CD4-positive, alpha-beta T cell (primary cell): ENCODE results near the gene ANXA4. TPM values are rescaled to one million over a fixed set of nuclear protein-coding genes. Genes with fewer than 3 reads are reported as not detected.

Source experiments
- ATAC-seq: fragments of 200-7000 bp; cut with Tn5 transposase; one replicate; pipeline ENCODE4 v1.10.0; 2022; ENCODE audit warnings: mild to moderate bottlenecking; ENCODE audit not compliant: poor library complexity
- CTCF ChIA-PET: fragments of 350-600 bp; sonication (Branson Sonifier 250); formaldehyde crosslinking; loops from one replicate; lab custom pipeline; 2021; ENCODE audit warnings: antibody characterized with exemption, inconsistent platforms; lab: Charles Lee
- POLR2A ChIA-PET: fragments of 350-600 bp; sonication (Branson Sonifier 250); formaldehyde crosslinking; loops from one replicate; lab custom pipeline; 2021; ENCODE audit warnings: antibody characterized with exemption, inconsistent platforms; lab: Charles Lee
- DNase-seq, 14 experiments: peaks; one replicate each; pipeline ENCODE4 v3.0.0-alpha.2; 2013 to 2020; ENCODE audit warnings: mixed read lengths in 2 of 14
- H3K27ac ChIP-seq, 2 donors: one replicate each; pipeline versions ENCODE4 v1.5.1 to v1.7.0; 2013; ENCODE audit warnings: low read length in 2 of 2, low read depth in 1 of 2, mild to moderate bottlenecking in 1 of 2
- H3K27me3 ChIP-seq, 2 experiments: 1 replicate in 1 of 2; 2 replicates in 1 of 2; pipeline versions ENCODE4 v1.6.1 to v1.7.0; 2013; ENCODE audit warnings: low read length in 2 of 2, control low read depth in 1 of 2, mild to moderate bottlenecking in 1 of 2, moderate library complexity in 1 of 2; ENCODE audit not compliant: insufficient read depth in 2 of 2, control insufficient read depth in 1 of 2
- H3K36me3 ChIP-seq: one replicate; pipeline ENCODE4 v1.6.1; 2013; ENCODE audit warnings: low read length, control low read depth; ENCODE audit not compliant: insufficient read depth
- H3K4me1 ChIP-seq: one replicate; pipeline ENCODE4 v1.6.1; 2013; ENCODE audit warnings: low read length, control low read depth; ENCODE audit not compliant: insufficient read depth
- H3K4me3 ChIP-seq: one replicate; pipeline ENCODE4 v1.5.1; 2013; ENCODE audit warnings: mild to moderate bottlenecking, low read length, moderate library complexity
- H3K9me3 ChIP-seq, 2 experiments: 1 replicate in 1 of 2; 2 replicates in 1 of 2; pipeline versions ENCODE4 v1.6.1 to v1.7.0; 2013; ENCODE audit warnings: low read length in 2 of 2, mild to moderate bottlenecking in 2 of 2, control low read depth in 1 of 2, moderate library complexity in 1 of 2; ENCODE audit not compliant: control insufficient read depth in 1 of 2, insufficient read depth in 1 of 2
- H3K27ac Mint-ChIP-seq: one replicate; pipeline ENCODE4 v1.8.0; 2020; ENCODE audit warnings: mixed read lengths
- H3K27me3 Mint-ChIP-seq: one replicate; pipeline ENCODE4 v1.8.0; 2021; ENCODE audit warnings: mixed read lengths
- H3K36me3 Mint-ChIP-seq: one replicate; pipeline ENCODE4 v1.8.0; 2021; ENCODE audit warnings: low read depth, mixed read lengths
- H3K4me1 Mint-ChIP-seq: one replicate; pipeline ENCODE4 v1.8.0; 2021; ENCODE audit warnings: low read depth, mixed read lengths
- H3K4me3 Mint-ChIP-seq: one replicate; pipeline ENCODE4 v1.8.0; 2020; ENCODE audit warnings: mild to moderate bottlenecking, mixed read lengths
- H3K9me3 Mint-ChIP-seq: one replicate; pipeline ENCODE4 v1.8.0; 2020; ENCODE audit warnings: mixed read lengths
- CTCF ChIP-seq: fragments of 200-600 bp; IDR thresholded peaks from one replicate; pipeline ENCODE4 v1.8.0; 2022; ENCODE audit warnings: antibody characterized with exemption, mild to moderate bottlenecking
- intact Hi-C, 2 experiments: fragments of 100-400 bp; cut with DNase I in 1 of 2; cut with micrococcal nuclease in 1 of 2; formaldehyde crosslinking; loops; one replicate each; pipeline versions ENCODE4 v1.15.1 to v1.9.0; 2023 to 2025; cut with DNase I, micrococcal nuclease
- total RNA-seq, 174 experiments: library from RNA in 2 of 174; stranded (reverse) in 2 of 174; gene quantifications; one replicate each; pipeline ENCODE4 v1.2.3 and lab custom pipeline; 2021 to 2026

Gene ANXA4
- total RNA-seq, 2 experiments from 2014 or later: 4.0 to 5.3 TPM

- H3K9me3 Mint-ChIP-seq: no peaks in the 10 kb centered on the region
- ChIA-PET CTCF (no interaction called here), POLR2A (no interaction called here)
- intact Hi-C loops: no loop called here
- H3K27ac Mint-ChIP-seq: no peak overlapping the region
- Histone ChIP-seq H3K9me3 (no peaks in the 10 kb centered on the region), H3K36me3 (no peaks in the 10 kb centered on the region), H3K4me3 (no peak overlapping the region), H3K27me3 (no peaks in the 10 kb centered on the region), H3K4me1 (no peaks in the 10 kb centered on the region), H3K27ac (no peak overlapping the region)
- ATAC-seq: no peak
- H3K4me3 Mint-ChIP-seq: no peak overlapping the region
- DNase-seq: no peak
- H3K4me1 Mint-ChIP-seq: peaks cover 9% of the 10 kb centered on the region
- no peaks in the 10 kb centered on the region for H3K27me3 Mint-ChIP-seq
- H3K36me3 Mint-ChIP-seq: no peaks in the 10 kb centered on the region
- no peak for TF ChIP-seq CTCF
These were observed 49.1 kb downstream of the ANXA4 start for GRCh38 chr2:69791045-69791444.

GRCh38 chr2:69796174-69796573, 54.2 kb downstream of the ANXA4 start:
- Mint-ChIP-seq H3K4me3 (no peak overlapping the region), H3K36me3 (no peaks in the 10 kb centered on the region), H3K4me1 (peaks cover 16% of the 10 kb centered on the region), H3K27ac (no peak overlapping the region), H3K27me3 (no peaks in the 10 kb centered on the region), H3K9me3 (no peaks in the 10 kb centered on the region)
- H3K27me3 ChIP-seq: no peaks in the 10 kb centered on the region
- intact Hi-C loops: no loop called here
- H3K9me3 ChIP-seq: no peaks in the 10 kb centered on the region
- no peak overlapping the region for H3K4me3 ChIP-seq
- no peak overlapping the region for H3K27ac ChIP-seq
- H3K36me3 ChIP-seq: no peaks in the 10 kb centered on the region
- peaks cover 2% of the 10 kb centered on the region for H3K4me1 ChIP-seq
- CTCF ChIA-PET: no interaction called here
- DNase-seq (no peak), ATAC-seq (no peak)
- POLR2A ChIA-PET: no interaction called here
- no peak for TF ChIP-seq CTCF

GRCh38 chr2:69797235-69797634, 55.3 kb downstream of the ANXA4 start:
- no peaks in the 10 kb centered on the region for H3K9me3 Mint-ChIP-seq
- no peak for TF ChIP-seq CTCF
- Histone ChIP-seq H3K27ac (no peak overlapping the region), H3K4me3 (no peak overlapping the region), H3K36me3 (no peaks in the 10 kb centered on the region), H3K4me1 (peaks cover 2% of the 10 kb centered on the region), H3K9me3 (no peaks in the 10 kb centered on the region), H3K27me3 (no peaks in the 10 kb centered on the region)
- H3K4me3 Mint-ChIP-seq: no peak overlapping the region
- ChIA-PET CTCF (no interaction called here), POLR2A (no interaction called here)
- H3K4me1 Mint-ChIP-seq: peaks cover 16% of the 10 kb centered on the region
- DNase-seq: no peak
- H3K36me3 Mint-ChIP-seq: no peaks in the 10 kb centered on the region
- H3K27me3 Mint-ChIP-seq: no peaks in the 10 kb centered on the region
- intact Hi-C loops: no loop called here
- H3K27ac Mint-ChIP-seq: no peak overlapping the region
- ATAC-seq: no peak
